Calu3 (cell line): Measurements from ENCODE around the gene METAP2. TPM values are rescaled to one million over a fixed set of nuclear protein-coding genes. Genes with fewer than 3 reads are reported as not detected.

ENCODE experiments used
- BruUV-seq: library from RNA; stranded (reverse); fragments of 400-500 nt; replicated peaks from 2 replicates; lab custom pipeline; 2021; lab: Mats Ljungman, UMichigan
- CTCF ChIA-PET: fragments of 300-600 bp; sonication (Branson Sonifier 250); formaldehyde crosslinking; loops from one replicate; lab custom pipeline; 2022; ENCODE audit warnings: antibody characterized with exemption; lab: Charles Lee
- DNase-seq: peaks from one replicate; pipeline ENCODE4 v3.0.0; 2022
- H3K27ac Mint-ChIP-seq: one replicate; pipeline ENCODE4 v1.8.0; 2022; ENCODE audit warnings: mixed read lengths; ENCODE audit not compliant: unreplicated experiment
- H3K27me3 Mint-ChIP-seq: one replicate; pipeline ENCODE4 v1.8.0; 2022; ENCODE audit warnings: mixed read lengths; ENCODE audit not compliant: unreplicated experiment
- H3K36me3 Mint-ChIP-seq: one replicate; pipeline ENCODE4 v1.8.0; 2022; ENCODE audit warnings: mild to moderate bottlenecking, moderate library complexity, mixed read lengths; ENCODE audit not compliant: insufficient read depth, unreplicated experiment
- H3K4me1 Mint-ChIP-seq: one replicate; pipeline ENCODE4 v1.8.0; 2022; ENCODE audit warnings: mild to moderate bottlenecking, low read depth, mixed read lengths; ENCODE audit not compliant: unreplicated experiment
- H3K4me3 Mint-ChIP-seq: one replicate; pipeline ENCODE4 v1.8.0; 2022; ENCODE audit warnings: mild to moderate bottlenecking, low read depth, moderate library complexity, mixed read lengths; ENCODE audit not compliant: unreplicated experiment
- H3K9me3 Mint-ChIP-seq: one replicate; pipeline ENCODE4 v1.8.0; 2022; ENCODE audit warnings: low read depth, mixed read lengths; ENCODE audit not compliant: unreplicated experiment
- CTCF ChIP-seq: fragments of 200-600 bp; IDR thresholded peaks from one replicate; pipeline ENCODE4 v1.8.0; 2022; ENCODE audit warnings: antibody characterized with exemption; ENCODE audit not compliant: unreplicated experiment
- intact Hi-C: fragments of 100-400 bp; cut with micrococcal nuclease; formaldehyde crosslinking; loops from one replicate; pipeline ENCODE4 v1.10.0; 2022; ENCODE audit not compliant: unreplicated experiment
- total RNA-seq: library from RNA; stranded (reverse); gene quantifications from 2 replicates; pipeline ENCODE4 v1.2.3, GENCODE V29; 2022

Gene METAP2
- total RNA-seq, 1 experiment from 2014 or later, result 96.3 TPM

- CTCF ChIA-PET, result no interaction called here
- no peak for DNase-seq
- H3K27ac Mint-ChIP-seq, result no peak overlapping the region
- H3K9me3 Mint-ChIP-seq, result no peaks in the 10 kb centered on the region
- H3K27me3 Mint-ChIP-seq, result peaks cover 20% of the 10 kb centered on the region
- intact Hi-C loops, result no loop called here
- no TSS peak for BruUV-seq
- H3K4me1 Mint-ChIP-seq, result no peaks in the 10 kb centered on the region
- TF ChIP-seq CTCF, result no peak
- no peak overlapping the region for H3K4me3 Mint-ChIP-seq
- H3K36me3 Mint-ChIP-seq, result no peaks in the 10 kb centered on the region
Measured at GRCh38 chr12:95435355-95435754, 38.6 kb upstream of the METAP2 start.

- no peaks in the 10 kb centered on the region for H3K9me3 Mint-ChIP-seq
- intact Hi-C loops, result no loop called here
- CTCF ChIA-PET, result no interaction called here
- H3K36me3 Mint-ChIP-seq, result no peaks in the 10 kb centered on the region
- BruUV-seq, result no TSS peak
- TF ChIP-seq CTCF, result no peak
- no peak for DNase-seq
- H3K27me3 Mint-ChIP-seq, result no peaks in the 10 kb centered on the region
- no peaks in the 10 kb centered on the region for H3K4me1 Mint-ChIP-seq
- H3K27ac Mint-ChIP-seq, result no peak overlapping the region
- H3K4me3 Mint-ChIP-seq, result no peak overlapping the region
Measured at GRCh38 chr12:95437565-95437964, 36.4 kb upstream of the METAP2 start.

GRCh38 chr12:95439461-95440230 is 34.3 kb upstream of the METAP2 start:
- Mint-ChIP-seq H3K27ac (no peak overlapping the region), H3K4me3 (no peak overlapping the region), H3K36me3 (no peaks in the 10 kb centered on the region), H3K4me1 (no peaks in the 10 kb centered on the region), H3K9me3 (no peaks in the 10 kb centered on the region), H3K27me3 (no peaks in the 10 kb centered on the region)
- intact Hi-C loops, result no loop called here
- BruUV-seq, result no TSS peak
- DNase-seq, result no peak
- TF ChIP-seq CTCF, result no peak
- CTCF ChIA-PET, result no interaction called here

- Mint-ChIP-seq H3K27ac (no peak overlapping the region), H3K9me3 (no peaks in the 10 kb centered on the region), H3K36me3 (no peaks in the 10 kb centered on the region), H3K4me1 (no peaks in the 10 kb centered on the region), H3K27me3 (no peaks in the 10 kb centered on the region), H3K4me3 (no peak overlapping the region)
- intact Hi-C loops, result no loop called here
- CTCF ChIA-PET, result no interaction called here
- TF ChIP-seq CTCF, result no peak
- no TSS peak for BruUV-seq
- no peak for DNase-seq
Measured at GRCh38 chr12:95440401-95440800, 33.6 kb upstream of the METAP2 start.
